Large intestine (tissue), 3 donors: Measurements from ENCODE around the gene NECAP2. TPM values are rescaled to one million over a fixed set of nuclear protein-coding genes. Genes with fewer than 3 reads are reported as not detected.
"Not testable (repeated sequence)": the region's sequence is repeated elsewhere in the genome, so short reads cannot be mapped to it uniquely, and the experiment has no call there.

ENCODE experiments used
- DNase-seq, 2 donors: peaks; one replicate each; pipeline versions ENCODE4 v3.0.0 to v3.0.0-alpha.2; 2013
- H3K27ac ChIP-seq: one replicate; pipeline ENCODE4 v1.5.1; 2013; ENCODE audit warnings: low read length
- H3K27me3 ChIP-seq: 2 replicates; pipeline ENCODE4 v1.6.1; 2013; ENCODE audit warnings: low read length; ENCODE audit not compliant: control insufficient read depth, insufficient read depth
- H3K36me3 ChIP-seq: 2 replicates; pipeline ENCODE4 v1.6.1; 2013; ENCODE audit warnings: low read length; ENCODE audit not compliant: control insufficient read depth, insufficient read depth
- H3K4me1 ChIP-seq: one replicate; pipeline ENCODE4 v1.6.1; 2013; ENCODE audit warnings: low read length; ENCODE audit not compliant: control insufficient read depth, insufficient read depth
- H3K4me3 ChIP-seq: one replicate; pipeline ENCODE4 v1.5.1; 2013; ENCODE audit warnings: low read length
- H3K9me3 ChIP-seq: one replicate; pipeline ENCODE4 v1.6.1; 2013; ENCODE audit warnings: mild to moderate bottlenecking, low read depth, low read length, moderate library complexity; ENCODE audit not compliant: control insufficient read depth
- WGBS: methylation state at CpG from one replicate; pipeline ENCODE4 v1.1.5; 2013; ENCODE audit warnings: low lambda C conversion rate; ENCODE audit not compliant: insufficient coverage; 5-methylcytosine and 5-hydroxymethylcytosine counted together
- polyA plus RNA-seq: library from polyadenylated mRNA; unstranded; fragments of 120-200 nt; gene quantifications from one replicate; pipeline ENCODE4 v1.2.1, GENCODE V29; 2013

Gene NECAP2
- polyA plus RNA-seq, 1 donor, result 44.5 TPM

GRCh38 chr1:16454909-16455308 is 14.4 kb downstream of the NECAP2 start:
- H3K27me3 ChIP-seq, H3K4me1 ChIP-seq, H3K9me3 ChIP-seq, H3K4me3 ChIP-seq, DNase-seq, H3K27ac ChIP-seq: not testable (repeated sequence)
- WGBS, result no CpG with 5 or more reads among the region's 3 CpGs
- peaks cover 73% of the 10 kb centered on the region for H3K36me3 ChIP-seq

GRCh38 chr1:16456151-16456550 is 15.6 kb downstream of the NECAP2 start:
- H3K4me1 ChIP-seq, H3K9me3 ChIP-seq, H3K4me3 ChIP-seq, DNase-seq, H3K27ac ChIP-seq, H3K27me3 ChIP-seq: not testable (repeated sequence)
- peaks cover 67% of the 10 kb centered on the region for H3K36me3 ChIP-seq
- WGBS, result 100% methylated on average over 2 of the region's 10 CpGs

- H3K27ac ChIP-seq, result no peak overlapping the region
- no CpG with 5 or more reads among the region's 6 CpGs for WGBS
- no peaks in the 10 kb centered on the region for H3K27me3 ChIP-seq
- DNase-seq, result no peak
- H3K4me3 ChIP-seq, result no peak overlapping the region
- peaks cover 63% of the 10 kb centered on the region for H3K36me3 ChIP-seq
- H3K4me1 ChIP-seq, result no peaks in the 10 kb centered on the region
- H3K9me3 ChIP-seq, result no peaks in the 10 kb centered on the region
Measured at GRCh38 chr1:16458831-16459230, 18.3 kb downstream of the NECAP2 start.

- Histone ChIP-seq H3K9me3 (no peaks in the 10 kb centered on the region), H3K4me3 (no peak overlapping the region), H3K36me3 (peaks cover 65% of the 10 kb centered on the region), H3K27ac (no peak overlapping the region), H3K4me1 (no peaks in the 10 kb centered on the region), H3K27me3 (no peaks in the 10 kb centered on the region)
- DNase-seq, result no peak
- WGBS, result no CpG with 5 or more reads among the region's 6 CpGs
Measured at GRCh38 chr1:16459352-16459925, 18.9 kb downstream of the NECAP2 start.

GRCh38 chr1:16461681-16462080 is 21.2 kb downstream of the NECAP2 start:
- Histone ChIP-seq H3K36me3 (peaks cover 48% of the 10 kb centered on the region), H3K27ac (no peak overlapping the region), H3K9me3 (no peaks in the 10 kb centered on the region), H3K4me3 (no peak overlapping the region), H3K4me1 (no peaks in the 10 kb centered on the region), H3K27me3 (no peaks in the 10 kb centered on the region)
- no peak for DNase-seq
- WGBS, result no CpG with 5 or more reads among the region's 3 CpGs

GRCh38 chr1:16462773-16463330 is 22.3 kb downstream of the NECAP2 start:
- no CpG with 5 or more reads among the region's 7 CpGs for WGBS
- no peak overlapping the region for H3K4me3 ChIP-seq
- H3K9me3 ChIP-seq, result no peaks in the 10 kb centered on the region
- H3K4me1 ChIP-seq, result no peaks in the 10 kb centered on the region
- H3K27ac ChIP-seq, result no peak overlapping the region
- H3K27me3 ChIP-seq, result no peaks in the 10 kb centered on the region
- DNase-seq, result no peak
- H3K36me3 ChIP-seq, result peaks cover 38% of the 10 kb centered on the region

GRCh38 chr1:16464917-16465625 is 24.5 kb downstream of the NECAP2 start:
- DNase-seq, result no peak
- Histone ChIP-seq H3K36me3 (peaks cover 19% of the 10 kb centered on the region), H3K27ac (no peak overlapping the region), H3K27me3 (no peaks in the 10 kb centered on the region), H3K4me3 (no peak overlapping the region), H3K4me1 (no peaks in the 10 kb centered on the region), H3K9me3 (no peaks in the 10 kb centered on the region)
- no CpG with 5 or more reads among the region's 21 CpGs for WGBS

GRCh38 chr1:16468558-16468957 is 28.0 kb downstream of the NECAP2 start:
- Histone ChIP-seq H3K4me1 (no peaks in the 10 kb centered on the region), H3K4me3 (no peak overlapping the region), H3K9me3 (no peaks in the 10 kb centered on the region), H3K27me3 (no peaks in the 10 kb centered on the region), H3K27ac (no peak overlapping the region), H3K36me3 (peaks cover 10% of the 10 kb centered on the region)
- no peak for DNase-seq
- 100% methylated on average over 1 of the region's 3 CpGs for WGBS

GRCh38 chr1:16474166-16474800 is 33.8 kb downstream of the NECAP2 start:
- no CpG with 5 or more reads among the region's 28 CpGs for WGBS
- H3K27me3 ChIP-seq, result no peaks in the 10 kb centered on the region
- H3K36me3 ChIP-seq, result peaks cover 27% of the 10 kb centered on the region
- H3K9me3 ChIP-seq, result no peaks in the 10 kb centered on the region
- no peaks in the 10 kb centered on the region for H3K4me1 ChIP-seq
- no peak overlapping the region for H3K27ac ChIP-seq
- no peak for DNase-seq
- H3K4me3 ChIP-seq, result no peak overlapping the region

- not testable (repeated sequence) for H3K9me3 ChIP-seq, H3K4me3 ChIP-seq, H3K27me3 ChIP-seq, DNase-seq, H3K4me1 ChIP-seq, H3K27ac ChIP-seq
- peaks cover 27% of the 10 kb centered on the region for H3K36me3 ChIP-seq
- WGBS, result no CpG with 5 or more reads among the region's 2 CpGs
Measured at GRCh38 chr1:16474891-16475290, 34.4 kb downstream of the NECAP2 start.
